ENCODE results near the gene TEKT2.

Gene TEKT2

DNA sequence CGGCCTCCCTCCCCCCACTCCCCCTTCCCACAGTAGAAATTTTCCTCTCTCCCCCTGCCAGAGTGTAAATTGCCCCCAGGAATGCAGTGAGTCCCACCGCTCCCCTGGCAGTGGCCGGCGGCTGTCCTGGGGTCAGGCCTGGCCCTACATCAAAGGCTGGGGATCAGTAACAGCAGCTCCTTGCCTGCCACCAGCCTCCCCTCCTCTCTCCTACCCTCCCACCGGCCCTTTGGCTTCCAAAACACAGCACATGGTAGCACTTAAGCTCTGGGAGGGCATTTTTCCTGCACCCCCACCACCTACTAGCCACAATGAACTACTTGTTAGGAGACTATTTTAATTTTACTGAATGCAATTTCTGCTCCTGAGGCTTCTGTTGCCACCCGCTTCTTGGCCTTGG, 50.1 kb downstream of the TEKT2 start:
- DNase-seq, result no peak

DNA sequence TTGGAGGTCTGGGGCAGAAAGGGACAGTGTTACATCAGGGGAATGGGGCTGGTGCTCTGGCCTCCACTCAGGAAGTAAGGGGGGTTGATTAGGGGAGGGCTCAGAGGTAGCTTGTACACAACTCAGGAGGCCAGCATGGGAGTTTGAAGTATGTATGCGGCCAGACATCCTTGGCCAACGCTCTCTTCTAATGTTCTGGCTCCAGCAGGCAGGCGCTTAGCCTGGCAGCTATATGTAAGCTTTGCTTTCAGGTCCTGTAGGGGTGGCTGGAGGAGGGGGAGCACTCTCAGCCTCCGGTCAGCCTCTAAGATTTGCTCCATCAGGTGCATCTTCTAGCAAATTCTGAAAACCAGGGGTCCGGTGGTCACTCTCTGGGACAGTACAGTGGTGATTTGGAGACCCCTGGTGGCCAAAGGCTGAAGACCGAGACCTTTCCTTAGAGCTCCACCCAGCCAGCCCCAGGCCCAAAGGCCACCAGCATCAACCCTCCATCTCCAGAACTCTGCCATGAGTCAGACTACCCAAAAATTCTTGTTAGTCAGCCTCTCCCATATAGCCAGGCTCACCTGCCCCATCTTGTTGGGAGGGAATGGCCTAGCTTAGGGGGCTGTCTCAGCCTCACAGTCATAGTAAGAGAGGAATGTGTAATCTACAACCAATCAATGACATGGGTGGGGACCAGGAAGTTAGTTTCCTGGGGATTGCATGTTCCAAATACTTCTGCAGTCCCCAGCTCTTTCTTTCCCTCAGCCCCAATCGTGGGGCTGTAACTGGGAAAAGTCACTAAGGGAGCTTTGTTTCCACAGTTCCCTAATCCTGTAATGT, 50.8 kb downstream of the TEKT2 start:
- no peak for DNase-seq

DNA sequence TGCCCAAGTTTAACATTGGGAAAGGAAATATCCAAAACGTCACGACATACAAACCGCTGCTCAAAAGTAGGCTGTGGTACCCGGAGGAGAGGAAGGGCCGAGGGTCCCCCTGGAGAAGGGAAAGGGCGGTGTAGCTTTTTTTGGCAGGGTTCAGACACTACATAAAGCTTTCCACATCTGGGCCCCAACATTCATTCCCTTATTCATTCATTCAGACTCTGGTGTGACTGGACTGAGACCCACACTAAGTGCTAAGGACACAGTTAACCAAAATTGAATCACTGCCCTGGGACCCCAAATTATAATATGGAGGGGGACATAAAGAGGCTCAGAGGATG, 51.4 kb downstream of the TEKT2 start:
- DNase-seq, result no peak

DNA sequence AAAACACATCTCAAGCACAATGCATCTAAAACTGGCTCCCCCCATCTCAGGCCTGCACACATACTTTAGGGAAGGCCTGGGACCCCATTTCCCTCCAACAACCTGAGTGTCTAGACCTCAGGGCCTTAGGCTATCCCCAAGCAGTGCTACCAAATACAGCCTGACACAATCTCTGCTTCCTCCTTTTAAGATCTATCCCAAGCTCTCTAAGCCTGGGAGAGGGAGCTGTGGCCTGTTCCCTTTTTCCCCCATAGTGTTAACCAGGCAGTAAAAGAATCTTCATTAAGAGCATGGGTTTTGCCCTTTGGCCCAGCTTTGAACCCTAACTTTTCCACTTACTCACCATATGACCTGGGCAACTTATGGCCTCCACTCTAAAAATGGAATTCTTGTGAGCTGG, 51.9 kb downstream of the TEKT2 start:
- no peak for DNase-seq

DNA sequence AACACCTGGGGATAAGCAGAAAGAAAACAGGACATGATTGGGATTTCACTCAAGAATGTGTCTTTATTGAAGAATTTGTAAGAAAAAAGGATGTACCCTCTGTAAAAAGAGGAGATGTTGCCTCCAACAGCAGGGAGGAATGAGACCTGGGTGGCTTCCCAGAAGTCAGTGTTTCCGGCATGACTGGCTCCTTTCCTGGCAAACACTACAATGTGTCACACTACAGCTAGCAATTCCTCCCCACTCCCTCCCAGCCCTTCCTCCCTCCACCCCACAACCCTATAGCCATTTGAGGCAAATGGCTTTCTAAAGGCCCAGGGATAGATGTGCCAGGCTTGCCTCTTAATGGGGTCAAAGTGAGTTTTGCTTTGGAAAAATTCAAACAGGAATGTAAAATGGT, 52.6 kb downstream of the TEKT2 start:
- no peak for DNase-seq

DNA sequence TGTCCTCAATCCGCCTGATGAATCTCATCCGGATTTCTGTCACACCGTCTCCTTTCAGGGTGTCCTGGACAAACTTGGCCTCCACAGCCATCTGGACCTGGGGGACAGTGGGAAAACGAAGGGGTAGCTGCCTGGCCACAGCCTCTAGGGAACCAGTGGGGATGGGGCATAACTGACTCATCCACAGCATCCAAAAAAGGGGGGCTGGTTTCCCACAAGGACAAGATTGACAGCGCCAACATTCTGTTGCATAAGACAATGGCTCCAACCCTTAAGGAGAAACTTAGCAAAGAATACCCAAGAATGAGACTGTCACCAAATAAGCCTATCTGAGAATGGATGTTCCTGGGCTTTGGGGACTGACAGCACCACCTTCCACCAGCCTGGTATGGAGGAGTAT, 53.3 kb downstream of the TEKT2 start:
- no peak for DNase-seq

DNA sequence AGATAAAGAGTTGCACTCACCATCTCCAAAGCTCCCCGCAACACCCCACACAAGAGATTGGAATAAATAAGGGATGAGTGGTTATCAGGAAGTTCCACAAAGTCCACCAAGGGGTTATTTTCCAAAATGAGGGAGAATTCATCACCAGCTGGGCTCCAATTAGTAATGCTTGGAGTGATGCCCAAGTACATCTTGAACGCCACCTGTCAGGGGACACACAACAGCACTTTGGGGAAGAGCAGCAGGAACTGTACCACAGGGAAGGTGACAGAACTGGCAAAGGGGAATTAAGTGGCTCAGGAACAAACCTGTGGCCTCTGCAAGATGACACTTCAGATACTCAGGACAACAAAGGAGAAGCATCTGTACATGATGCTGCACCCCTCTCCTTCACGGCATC, 53.9 kb downstream of the TEKT2 start:
- DNase-seq, result no peak
